ENCODE data around the gene C14orf119. TPM values are rescaled to one million over a fixed set of nuclear protein-coding genes. Genes with fewer than 3 reads are reported as not detected.
A peak's percentile ranks its signal among the peaks of the same experiment; 100 is the strongest.

Gene C14orf119
- total and polyA plus RNA-seq, 9 of the 15 experiments (the other 6 are each of a cell fraction or from before 2014, with no cell fraction given) = 36.7 to 251 (median 51.8) TPM

- TF ChIP-seq, protein P1, sequence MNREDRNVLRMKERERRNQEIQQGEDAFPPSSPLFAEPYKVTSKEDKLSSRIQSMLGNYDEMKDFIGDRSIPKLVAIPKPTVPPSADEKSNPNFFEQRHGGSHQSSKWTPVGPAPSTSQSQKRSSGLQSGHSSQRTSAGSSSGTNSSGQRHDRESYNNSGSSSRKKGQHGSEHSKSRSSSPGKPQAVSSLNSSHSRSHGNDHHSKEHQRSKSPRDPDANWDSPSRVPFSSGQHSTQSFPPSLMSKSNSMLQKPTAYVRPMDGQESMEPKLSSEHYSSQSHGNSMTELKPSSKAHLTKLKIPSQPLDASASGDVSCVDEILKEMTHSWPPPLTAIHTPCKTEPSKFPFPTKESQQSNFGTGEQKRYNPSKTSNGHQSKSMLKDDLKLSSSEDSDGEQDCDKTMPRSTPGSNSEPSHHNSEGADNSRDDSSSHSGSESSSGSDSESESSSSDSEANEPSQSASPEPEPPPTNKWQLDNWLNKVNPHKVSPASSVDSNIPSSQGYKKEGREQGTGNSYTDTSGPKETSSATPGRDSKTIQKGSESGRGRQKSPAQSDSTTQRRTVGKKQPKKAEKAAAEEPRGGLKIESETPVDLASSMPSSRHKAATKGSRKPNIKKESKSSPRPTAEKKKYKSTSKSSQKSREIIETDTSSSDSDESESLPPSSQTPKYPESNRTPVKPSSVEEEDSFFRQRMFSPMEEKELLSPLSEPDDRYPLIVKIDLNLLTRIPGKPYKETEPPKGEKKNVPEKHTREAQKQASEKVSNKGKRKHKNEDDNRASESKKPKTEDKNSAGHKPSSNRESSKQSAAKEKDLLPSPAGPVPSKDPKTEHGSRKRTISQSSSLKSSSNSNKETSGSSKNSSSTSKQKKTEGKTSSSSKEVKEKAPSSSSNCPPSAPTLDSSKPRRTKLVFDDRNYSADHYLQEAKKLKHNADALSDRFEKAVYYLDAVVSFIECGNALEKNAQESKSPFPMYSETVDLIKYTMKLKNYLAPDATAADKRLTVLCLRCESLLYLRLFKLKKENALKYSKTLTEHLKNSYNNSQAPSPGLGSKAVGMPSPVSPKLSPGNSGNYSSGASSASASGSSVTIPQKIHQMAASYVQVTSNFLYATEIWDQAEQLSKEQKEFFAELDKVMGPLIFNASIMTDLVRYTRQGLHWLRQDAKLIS (CRISPR knock-in tag; IDR thresholded peaks at IDR 0.05) = no peak
- peak in 1 of 2 experiments; percentile 79; a peak in 2 of 4 replicates for TF ChIP-seq HDAC1 (IDR thresholded peaks at IDR 0.05)
- TF ChIP-seq NR1H2 (CRISPR knock-in tag; IDR thresholded peaks at IDR 0.05) = no peak
- peak; percentile 35 for TF ChIP-seq CXXC5 (CRISPR knock-in tag; IDR thresholded peaks at IDR 0.05)
- TF ChIP-seq, protein P2, sequence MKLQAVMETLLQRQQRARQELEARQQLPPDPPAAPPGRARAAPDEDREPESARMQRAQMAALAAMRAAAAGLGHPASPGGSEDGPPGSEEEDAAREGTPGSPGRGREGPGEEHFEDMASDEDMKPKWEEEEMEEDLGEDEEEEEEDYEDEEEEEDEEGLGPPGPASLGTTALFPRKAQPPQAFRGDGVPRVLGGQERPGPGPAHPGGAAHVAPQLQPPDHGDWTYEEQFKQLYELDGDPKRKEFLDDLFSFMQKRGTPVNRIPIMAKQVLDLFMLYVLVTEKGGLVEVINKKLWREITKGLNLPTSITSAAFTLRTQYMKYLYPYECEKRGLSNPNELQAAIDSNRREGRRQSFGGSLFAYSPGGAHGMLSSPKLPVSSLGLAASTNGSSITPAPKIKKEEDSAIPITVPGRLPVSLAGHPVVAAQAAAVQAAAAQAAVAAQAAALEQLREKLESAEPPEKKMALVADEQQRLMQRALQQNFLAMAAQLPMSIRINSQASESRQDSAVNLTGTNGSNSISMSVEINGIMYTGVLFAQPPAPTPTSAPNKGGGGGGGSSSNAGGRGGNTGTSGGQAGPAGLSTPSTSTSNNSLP (IDR thresholded peaks at IDR 0.05; ENCODE audit: borderline replicate concordance, low read depth, low read length) = 0 out of 2 replicates have a peak, but pooled peaks have one; percentile 33
- 0 out of 2 replicates have a peak, but pooled peaks have one; percentile 35 for TF ChIP-seq MBD2 (IDR thresholded peaks at IDR 0.05; ENCODE audit: borderline replicate concordance, low read depth)
- peak; percentile 81 for TF ChIP-seq MYC (IDR thresholded peaks at IDR 0.05; ENCODE audit: low read depth, low read length)
- peak; percentile 58; the same call in 1 of the 2 replicates for TF ChIP-seq MYC (CRISPR knock-in tag; IDR thresholded peaks at IDR 0.05; ENCODE audit: borderline replicate concordance, low read depth)
- TF ChIP-seq NFATC3 (IDR thresholded peaks at IDR 0.05) = no peak
- TF ChIP-seq, protein P3, sequence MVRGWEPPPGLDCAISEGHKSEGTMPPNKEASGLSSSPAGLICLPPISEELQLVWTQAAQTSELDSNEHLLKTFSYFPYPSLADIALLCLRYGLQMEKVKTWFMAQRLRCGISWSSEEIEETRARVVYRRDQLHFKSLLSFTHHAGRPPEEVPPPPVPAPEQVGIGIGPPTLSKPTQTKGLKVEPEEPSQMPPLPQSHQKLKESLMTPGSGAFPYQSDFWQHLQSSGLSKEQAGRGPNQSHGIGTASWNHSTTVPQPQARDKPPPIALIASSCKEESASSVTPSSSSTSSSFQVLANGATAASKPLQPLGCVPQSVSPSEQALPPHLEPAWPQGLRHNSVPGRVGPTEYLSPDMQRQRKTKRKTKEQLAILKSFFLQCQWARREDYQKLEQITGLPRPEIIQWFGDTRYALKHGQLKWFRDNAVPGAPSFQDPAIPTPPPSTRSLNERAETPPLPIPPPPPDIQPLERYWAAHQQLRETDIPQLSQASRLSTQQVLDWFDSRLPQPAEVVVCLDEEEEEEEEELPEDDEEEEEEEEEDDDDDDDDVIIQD (CRISPR knock-in tag; IDR thresholded peaks at IDR 0.05) = no peak
- TF ChIP-seq ZFP36 (IDR thresholded peaks at IDR 0.05; ENCODE audit: low read depth, low read length, partially characterized antibody) = no peak
- TF ChIP-seq ZNF79 (CRISPR knock-in tag; IDR thresholded peaks at IDR 0.05; ENCODE audit: low read depth) = no peak
- TF ChIP-seq CBFA2T2 (conservative IDR thresholded peaks at IDR 0.05) = no peak
- TF ChIP-seq, protein P4, sequence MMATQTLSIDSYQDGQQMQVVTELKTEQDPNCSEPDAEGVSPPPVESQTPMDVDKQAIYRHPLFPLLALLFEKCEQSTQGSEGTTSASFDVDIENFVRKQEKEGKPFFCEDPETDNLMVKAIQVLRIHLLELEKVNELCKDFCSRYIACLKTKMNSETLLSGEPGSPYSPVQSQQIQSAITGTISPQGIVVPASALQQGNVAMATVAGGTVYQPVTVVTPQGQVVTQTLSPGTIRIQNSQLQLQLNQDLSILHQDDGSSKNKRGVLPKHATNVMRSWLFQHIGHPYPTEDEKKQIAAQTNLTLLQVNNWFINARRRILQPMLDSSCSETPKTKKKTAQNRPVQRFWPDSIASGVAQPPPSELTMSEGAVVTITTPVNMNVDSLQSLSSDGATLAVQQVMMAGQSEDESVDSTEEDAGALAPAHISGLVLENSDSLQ (IDR thresholded peaks at IDR 0.05) = peak; percentile 76
- peak; percentile 49 to 59; a peak in 2 of 4 replicates for TF ChIP-seq MAZ (CRISPR knock-in tag; conservative IDR thresholded peaks at IDR 0.05 in 1 of 2, IDR thresholded peaks at IDR 0.05 in 1 of 2)
- no peak for TF ChIP-seq MTA2 (IDR thresholded peaks at IDR 0.05; ENCODE audit: low read depth)
- TF ChIP-seq FOSL1 (tag; conservative IDR thresholded peaks at IDR 0.05) = peak; percentile 39; the same call in 1 of the 2 replicates
- TF ChIP-seq DPF2 (IDR thresholded peaks at IDR 0.05) = peak; percentile 59
- TF ChIP-seq SMARCC2 (IDR thresholded peaks at IDR 0.05; ENCODE audit: low read depth) = no peak; the same call in 1 of the 2 replicates
- no peak for TF ChIP-seq E2F3 (CRISPR knock-in tag; IDR thresholded peaks at IDR 0.05)
These were observed at the start of gene C14orf119 (continued) for GRCh38 chr14:23095196-23096108.

Data from K562 (cell line).